RKO (cell line): ENCODE measurements around the gene KCNT1.

Experiments
- DNase-seq: peaks from one replicate; pipeline ENCODE4 v3.0.0-alpha.2; 2016; ENCODE audit warnings: low spot score

Gene KCNT1

DNA sequence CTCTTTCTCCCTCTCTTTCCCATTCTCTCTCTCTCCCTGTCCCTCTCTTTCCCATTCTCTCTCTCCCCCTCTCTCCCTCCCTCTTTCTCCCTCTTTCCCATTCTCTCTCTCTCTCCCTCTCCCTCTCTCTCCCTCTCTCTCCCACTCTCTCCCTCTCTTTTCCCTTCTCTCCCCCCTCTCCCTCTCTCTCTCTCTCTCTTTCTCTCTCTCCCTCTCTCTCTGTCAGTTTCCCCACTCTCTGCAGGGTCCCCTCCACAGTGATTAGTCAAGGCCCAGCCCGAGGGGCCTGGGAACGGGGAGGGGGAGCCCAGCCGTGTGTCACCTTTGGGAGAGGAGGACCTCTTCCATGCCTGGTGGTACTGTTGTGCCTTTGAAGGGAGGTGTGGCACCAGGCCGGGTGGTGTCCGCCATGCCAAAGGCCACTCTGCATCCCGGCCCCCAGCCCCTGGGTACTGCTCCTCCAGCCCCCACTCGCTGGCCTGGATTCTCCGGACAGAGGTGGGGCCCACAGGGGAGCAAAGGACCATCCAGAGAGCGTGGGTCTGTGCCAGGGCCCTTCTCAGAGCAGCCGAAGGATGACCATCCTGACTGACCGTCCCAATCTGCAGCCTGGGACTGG is 25.4 kb downstream of the KCNT1 start:
- no peak for DNase-seq

- DNase-seq, result no peak
Measured at GRCh38 chr9:135728436-135729110, 26.6 kb downstream of the KCNT1 start.

DNA sequence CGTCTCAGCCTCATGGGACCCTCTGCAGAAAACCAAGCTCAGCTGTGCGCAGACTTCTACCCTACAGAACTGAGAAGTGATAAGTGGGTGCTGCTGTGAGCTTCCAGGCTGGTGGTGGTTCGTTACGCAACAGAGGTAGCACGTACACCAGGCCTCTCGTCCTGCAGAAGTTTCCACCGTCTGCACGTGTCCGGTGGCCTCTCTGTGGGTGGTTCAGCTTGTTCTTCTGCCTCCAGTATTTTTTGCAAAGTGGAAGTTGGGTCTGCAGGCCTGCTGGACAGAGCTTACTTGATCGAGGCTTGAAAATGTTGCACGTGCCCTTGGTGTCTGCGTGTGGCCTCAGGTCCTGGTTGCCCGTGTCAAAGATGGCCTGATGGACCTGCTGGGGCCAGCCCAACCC is 27.5 kb downstream of the KCNT1 start:
- no peak for DNase-seq

DNA sequence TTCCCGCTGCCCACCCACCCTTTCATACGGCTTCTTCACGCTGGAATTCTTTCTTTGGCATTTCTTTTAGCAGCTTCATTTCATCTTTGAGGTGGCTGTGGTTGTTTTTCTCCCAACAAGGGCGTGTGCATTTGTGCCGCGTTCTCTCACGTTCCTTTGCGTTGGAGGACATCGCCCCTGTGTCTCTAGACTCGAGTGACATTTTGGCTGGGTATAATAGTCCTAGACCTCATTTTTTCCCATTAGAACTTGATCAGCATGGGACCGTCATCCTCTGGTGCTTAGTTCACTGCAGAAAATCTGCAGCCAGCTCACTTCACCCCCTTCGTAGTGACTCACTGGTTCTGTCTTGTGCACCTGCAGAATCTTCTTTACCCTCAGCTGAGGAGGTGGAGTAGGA is 29.5 kb downstream of the KCNT1 start:
- DNase-seq, result no peak

DNA sequence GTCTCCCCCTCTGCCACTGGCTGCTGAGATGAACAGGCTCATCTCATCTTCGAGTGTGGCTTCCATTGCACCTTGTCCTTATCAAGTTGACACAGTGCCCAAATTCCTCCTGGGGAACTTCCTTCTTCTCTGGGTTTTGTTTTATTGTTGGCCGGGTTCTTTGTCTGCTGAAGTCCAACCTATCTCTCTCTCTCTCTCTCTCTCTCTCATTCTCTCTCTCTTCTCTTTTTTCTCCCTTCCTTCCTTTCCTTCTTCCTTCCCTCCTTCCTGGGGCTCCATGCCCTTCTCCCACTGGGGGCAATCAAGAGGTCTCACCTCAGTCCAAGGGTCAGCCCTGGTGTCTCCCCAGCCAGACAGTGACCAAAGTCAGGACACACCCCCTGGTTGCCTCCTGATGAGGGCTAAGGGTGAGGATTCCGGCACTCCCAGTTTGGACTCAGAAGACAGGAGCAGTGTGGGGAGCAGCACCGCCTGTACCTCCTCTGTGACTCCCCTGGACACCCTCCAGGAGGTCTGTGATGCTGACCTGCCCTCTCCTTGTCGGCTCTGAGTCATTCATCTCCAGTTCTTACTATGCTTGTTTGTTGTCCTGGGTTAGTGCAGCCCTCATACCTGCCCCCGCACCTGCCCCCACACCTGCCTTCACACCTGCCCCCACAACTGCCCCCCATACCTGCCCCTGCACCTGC is 30.7 kb downstream of the KCNT1 start:
- no peak for DNase-seq

DNA sequence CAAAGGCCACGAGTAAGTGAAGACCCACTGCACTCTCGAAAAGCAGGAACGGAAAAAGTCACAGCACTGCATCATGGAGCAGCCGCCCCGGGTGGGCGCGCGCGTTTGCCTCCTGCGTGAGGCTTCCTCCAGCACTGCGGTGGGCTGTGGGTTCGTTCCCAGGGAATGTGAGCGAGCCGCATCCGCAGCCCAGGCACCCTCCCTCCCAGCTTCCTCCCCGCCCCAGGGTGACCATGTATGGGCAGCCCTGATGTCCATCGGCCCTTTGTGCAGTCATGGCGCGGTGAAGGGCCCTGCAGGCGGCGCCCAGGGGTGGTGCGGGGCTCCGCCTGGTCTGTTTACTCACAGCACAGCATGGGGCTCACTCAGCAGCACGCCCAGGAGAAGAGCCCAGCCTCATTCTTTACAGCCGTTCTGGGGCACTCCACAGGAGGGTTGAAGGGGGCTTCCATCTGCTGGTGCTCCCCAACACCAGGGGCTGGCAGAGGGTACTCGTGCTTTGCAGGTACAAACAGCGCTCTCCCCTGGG is 32.7 kb downstream of the KCNT1 start:
- DNase-seq, result no peak

GRCh38 chr9:135736272-135736978 is 34.4 kb downstream of the KCNT1 start:
- DNase-seq, result no peak

- DNase-seq, result no peak
Measured at GRCh38 chr9:135736979-135737839, 35.2 kb downstream of the KCNT1 start.

GRCh38 chr9:135737840-135738521 is 36.0 kb downstream of the KCNT1 start:
- no peak for DNase-seq

- DNase-seq, result no peak
Measured at GRCh38 chr9:135739271-135740220, 37.6 kb downstream of the KCNT1 start.

DNA sequence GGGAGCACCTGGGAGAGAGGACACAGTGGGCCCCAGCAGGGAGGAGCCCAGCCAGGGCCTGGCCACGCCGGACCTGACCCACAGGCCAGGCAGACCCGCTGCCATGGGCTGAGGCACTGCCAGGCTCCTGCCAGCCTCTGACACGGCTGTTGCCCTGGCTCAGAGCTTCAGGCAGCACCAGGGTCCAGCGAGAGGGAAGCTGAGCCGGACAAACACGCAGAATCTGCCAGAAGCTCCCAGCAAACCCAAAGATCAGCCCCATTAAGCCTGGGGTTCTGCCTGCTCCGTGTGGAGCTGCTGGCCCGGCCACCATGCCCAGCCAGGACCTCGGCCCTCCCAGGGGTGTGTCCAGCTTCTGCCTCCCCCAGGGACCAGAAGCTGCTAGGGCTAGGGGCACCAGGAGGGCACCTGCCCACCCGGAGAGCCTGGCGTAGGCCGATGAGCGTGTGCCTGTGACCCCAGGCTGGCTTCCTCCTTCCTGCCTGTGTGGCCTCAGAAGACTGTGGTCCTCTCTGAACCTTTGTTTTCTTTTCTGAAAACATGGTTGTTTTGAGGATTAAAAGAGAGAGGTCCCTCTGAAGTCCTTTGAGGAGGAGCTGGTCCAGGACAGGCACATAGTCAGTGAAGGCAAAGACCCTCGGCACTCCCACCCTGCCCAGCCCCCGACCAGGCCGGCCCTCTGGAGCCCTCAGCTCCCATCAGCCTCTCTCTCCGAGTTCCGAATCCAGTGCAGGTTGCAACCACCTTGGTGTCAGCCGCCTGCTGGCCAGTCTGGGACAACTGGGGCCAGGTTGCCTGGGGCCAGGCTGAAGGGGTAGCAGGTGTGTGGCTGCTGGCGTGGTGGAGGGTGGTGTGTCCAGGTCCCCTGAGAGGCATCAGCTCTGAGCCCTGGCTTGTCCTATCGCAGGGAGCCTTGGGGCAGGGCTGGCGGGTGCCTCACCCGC is 39.6 kb downstream of the KCNT1 start:
- no peak for DNase-seq

DNA sequence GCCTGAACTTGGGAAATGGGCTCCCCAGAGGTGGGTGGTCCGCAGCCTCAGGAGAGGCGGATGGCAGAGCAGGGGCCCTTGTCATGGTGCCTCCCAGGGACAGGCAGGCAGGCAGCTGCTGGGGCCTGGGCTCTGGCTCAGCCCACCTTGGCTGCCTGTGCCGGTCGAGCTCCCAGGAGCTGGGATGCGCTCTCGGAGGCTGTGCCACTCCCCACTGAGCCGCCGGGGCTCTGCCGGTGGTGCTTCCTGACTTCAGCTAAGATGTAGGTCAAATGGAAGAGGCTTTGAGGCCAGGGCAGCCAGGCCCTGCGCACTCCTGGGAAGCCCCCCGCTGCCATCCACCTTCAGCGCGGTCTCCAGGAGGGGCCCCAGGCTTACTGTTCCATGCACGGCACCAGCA is 41.0 kb downstream of the KCNT1 start:
- no peak for DNase-seq

- no peak for DNase-seq
Measured at GRCh38 chr9:135743546-135744332, 41.8 kb downstream of the KCNT1 start.

GRCh38 chr9:135744333-135745070 is 42.5 kb downstream of the KCNT1 start:
- DNase-seq, result no peak

GRCh38 chr9:135745189-135745588 is 43.2 kb downstream of the KCNT1 start:
- no peak for DNase-seq

DNA sequence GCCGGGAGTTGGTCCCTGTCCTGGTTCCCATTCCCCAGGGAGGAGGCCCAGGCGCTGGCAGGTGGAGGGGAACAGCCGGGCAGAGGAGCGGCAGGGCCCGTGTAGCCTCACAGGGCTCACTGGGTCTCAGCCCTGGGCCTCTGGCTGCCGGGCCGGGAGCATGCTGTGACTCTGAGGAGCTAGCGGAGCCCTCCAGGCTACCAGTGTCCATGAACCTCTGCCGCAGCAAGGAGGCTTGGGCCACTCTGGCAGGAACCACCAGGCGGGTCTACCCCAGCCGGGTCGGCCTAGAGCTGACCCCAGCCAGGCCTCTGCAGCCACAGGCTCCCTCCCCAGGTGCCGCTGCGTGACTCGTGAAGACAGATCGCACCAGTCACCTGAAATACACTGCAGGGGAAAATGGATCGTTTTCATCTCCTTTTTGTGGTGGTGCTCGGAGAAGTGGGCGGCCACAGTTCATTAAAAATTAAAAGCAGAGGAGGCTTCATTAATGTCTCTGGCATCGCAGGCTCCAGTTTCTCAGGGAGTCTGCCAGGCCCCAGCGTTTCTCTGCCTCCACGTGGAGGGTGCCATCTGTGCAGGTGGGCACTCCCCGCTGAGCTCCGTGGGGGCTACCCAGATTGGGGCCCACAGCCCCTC is 43.8 kb downstream of the KCNT1 start:
- DNase-seq, result no peak

DNA sequence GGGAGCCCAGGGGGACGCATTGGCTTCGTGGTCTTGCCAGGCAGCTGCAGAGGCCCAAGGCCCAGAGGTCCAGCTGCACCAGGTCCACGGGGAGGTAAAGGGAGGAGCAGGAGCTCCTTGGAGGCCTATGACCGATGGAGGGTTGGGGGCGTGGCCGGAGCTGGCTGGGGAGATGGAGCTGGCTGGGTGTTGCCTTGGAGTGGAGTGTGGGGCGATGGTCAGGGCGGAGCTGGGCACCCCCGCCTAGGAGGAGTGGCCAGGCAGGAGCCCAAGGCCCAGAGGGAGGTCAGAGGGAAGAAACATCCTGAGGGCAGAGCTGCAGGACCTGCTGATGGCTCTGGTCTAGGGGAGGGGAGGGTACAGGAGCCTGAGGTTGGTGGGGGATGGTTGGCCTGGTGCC is 44.6 kb downstream of the KCNT1 start:
- no peak for DNase-seq
